HUES48 (cell line): Measurements from ENCODE around the gene EHF.

Experiments used
- H3K27ac ChIP-seq: one replicate; pipeline ENCODE4 v1.7.0; 2013; ENCODE audit warnings: low read depth, low read length, inconsistent platforms
- H3K27me3 ChIP-seq: 2 replicates; pipeline ENCODE4 v1.6.1; 2013; ENCODE audit warnings: mild to moderate bottlenecking, low read length; ENCODE audit not compliant: control insufficient read depth, insufficient read depth
- H3K36me3 ChIP-seq: 2 replicates; pipeline ENCODE4 v1.6.1; 2013; ENCODE audit warnings: low read length; ENCODE audit not compliant: control insufficient read depth, insufficient read depth
- H3K4me1 ChIP-seq: 2 replicates; pipeline ENCODE4 v1.6.1; 2013; ENCODE audit warnings: mild to moderate bottlenecking, low read length; ENCODE audit not compliant: control insufficient read depth, insufficient read depth
- H3K4me3 ChIP-seq: 2 replicates; pipeline ENCODE4 v1.5.1; 2013; ENCODE audit warnings: mild to moderate bottlenecking, low read depth, low read length
- H3K9ac ChIP-seq: 2 replicates; pipeline ENCODE4 v1.6.1; 2013; ENCODE audit warnings: mild to moderate bottlenecking, low read depth, low read length, moderate library complexity
- H3K9me3 ChIP-seq: 2 replicates; pipeline ENCODE4 v1.6.1; 2013; ENCODE audit warnings: low read length; ENCODE audit not compliant: control insufficient read depth, insufficient read depth

EHF gene

DNA sequence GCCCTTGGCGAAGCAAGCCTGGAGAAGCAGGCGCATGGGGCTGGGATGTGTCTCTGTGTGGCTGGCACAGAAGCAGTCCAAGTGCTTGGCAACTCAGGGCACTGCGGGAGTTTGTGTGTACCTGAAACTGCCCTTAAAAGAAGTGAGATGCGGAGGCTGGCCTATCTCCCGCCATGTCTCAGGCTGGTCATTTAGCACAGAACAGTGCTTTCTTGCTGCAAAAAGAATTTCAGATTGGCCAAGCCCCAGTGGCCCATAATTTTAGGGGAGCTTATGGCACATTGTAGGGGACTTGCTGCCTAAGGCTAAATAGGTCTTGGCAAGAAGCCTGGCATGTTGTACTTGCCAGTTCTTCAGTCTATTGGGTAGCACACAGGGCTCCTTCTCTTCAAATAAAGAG, 16.4 kb downstream of the EHF start:
- Histone ChIP-seq H3K9ac (no peak overlapping the region), H3K9me3 (no peaks in the 10 kb centered on the region), H3K27ac (no peak overlapping the region), H3K4me1 (peaks cover 2% of the 10 kb centered on the region), H3K27me3 (no peaks in the 10 kb centered on the region), H3K36me3 (no peaks in the 10 kb centered on the region), H3K4me3 (no peak overlapping the region)

GRCh38 chr11:34638897-34639296, 18.0 kb downstream of the EHF start:
- H3K9ac ChIP-seq: no peak overlapping the region

GRCh38 chr11:34639545-34639944, 18.7 kb downstream of the EHF start:
- Histone ChIP-seq H3K27ac (no peak overlapping the region), H3K27me3 (no peaks in the 10 kb centered on the region), H3K4me1 (no peaks in the 10 kb centered on the region), H3K9ac (no peak overlapping the region), H3K4me3 (no peak overlapping the region), H3K36me3 (no peaks in the 10 kb centered on the region), H3K9me3 (no peaks in the 10 kb centered on the region)

More at GRCh38 chr11:34638897-34639296, 18.0 kb downstream of the EHF start:
- H3K4me1 ChIP-seq: no peaks in the 10 kb centered on the region
- H3K4me3 ChIP-seq: no peak overlapping the region
- H3K9me3 ChIP-seq: no peaks in the 10 kb centered on the region
- H3K27me3 ChIP-seq: no peaks in the 10 kb centered on the region
- H3K27ac ChIP-seq: no peak overlapping the region
- no peaks in the 10 kb centered on the region for H3K36me3 ChIP-seq

GRCh38 chr11:34640050-34640923, 19.4 kb downstream of the EHF start:
- no peaks in the 10 kb centered on the region for H3K27me3 ChIP-seq
- no peaks in the 10 kb centered on the region for H3K9me3 ChIP-seq
- no peak overlapping the region for H3K9ac ChIP-seq
- H3K27ac ChIP-seq: no peak overlapping the region
- no peaks in the 10 kb centered on the region for H3K36me3 ChIP-seq
- no peak overlapping the region for H3K4me3 ChIP-seq
- no peaks in the 10 kb centered on the region for H3K4me1 ChIP-seq

DNA sequence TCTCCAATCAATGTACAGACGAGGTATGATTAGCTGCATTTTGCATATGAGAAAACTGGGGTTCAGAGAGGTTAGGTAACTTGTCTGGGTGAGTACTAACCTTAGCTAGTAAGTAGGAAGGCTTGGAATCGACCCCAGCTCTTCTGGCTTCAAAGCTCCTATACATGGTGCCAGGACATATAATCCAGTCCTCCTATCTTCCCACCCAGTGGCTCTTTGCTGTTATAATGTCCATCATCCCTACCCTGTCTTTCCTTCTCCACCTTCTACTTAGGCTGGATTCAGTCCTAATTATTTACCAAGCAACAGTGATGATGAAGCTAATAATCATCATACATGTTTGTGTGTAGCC, 20.0 kb downstream of the EHF start:
- Histone ChIP-seq H3K9ac (no peak overlapping the region), H3K27me3 (no peaks in the 10 kb centered on the region), H3K36me3 (no peaks in the 10 kb centered on the region), H3K4me3 (no peak overlapping the region), H3K9me3 (no peaks in the 10 kb centered on the region), H3K27ac (no peak overlapping the region), H3K4me1 (no peaks in the 10 kb centered on the region)

GRCh38 chr11:34641456-34641855, 20.6 kb downstream of the EHF start:
- Histone ChIP-seq H3K9ac (no peak overlapping the region), H3K36me3 (no peaks in the 10 kb centered on the region), H3K27ac (no peak overlapping the region), H3K9me3 (no peaks in the 10 kb centered on the region), H3K4me3 (no peak overlapping the region), H3K27me3 (no peaks in the 10 kb centered on the region), H3K4me1 (no peaks in the 10 kb centered on the region)

- Histone ChIP-seq H3K4me1 (no peaks in the 10 kb centered on the region), H3K9me3 (no peaks in the 10 kb centered on the region), H3K27me3 (no peaks in the 10 kb centered on the region), H3K36me3 (no peaks in the 10 kb centered on the region), H3K9ac (no peak overlapping the region), H3K27ac (no peak overlapping the region), H3K4me3 (no peak overlapping the region)
Measured at GRCh38 chr11:34642001-34642554, 21.2 kb downstream of the EHF start.

DNA sequence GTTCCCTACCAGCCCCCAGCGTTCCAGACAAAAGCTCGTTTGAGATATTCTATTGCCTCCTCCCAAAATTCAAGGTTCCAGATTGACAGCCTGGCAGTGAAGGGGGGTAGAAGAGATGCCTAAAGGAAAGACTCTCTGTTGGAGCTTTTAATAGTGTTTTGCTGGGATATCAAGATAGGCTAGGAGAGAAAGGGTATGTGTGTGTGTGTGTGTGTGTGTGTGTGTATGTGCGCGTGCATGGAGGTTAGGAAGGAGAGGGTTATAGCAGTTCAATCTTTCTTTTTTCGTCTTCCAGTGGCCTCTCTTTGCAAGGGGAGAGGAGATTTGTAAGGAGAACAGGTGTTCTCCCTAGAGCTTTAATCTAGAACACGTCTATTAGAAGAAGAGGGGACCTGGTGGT, 22.0 kb downstream of the EHF start:
- H3K27ac ChIP-seq: no peak overlapping the region
- no peaks in the 10 kb centered on the region for H3K4me1 ChIP-seq
- no peak overlapping the region for H3K4me3 ChIP-seq
- no peaks in the 10 kb centered on the region for H3K9me3 ChIP-seq
- no peaks in the 10 kb centered on the region for H3K27me3 ChIP-seq
- H3K36me3 ChIP-seq: no peaks in the 10 kb centered on the region
- no peak overlapping the region for H3K9ac ChIP-seq

DNA sequence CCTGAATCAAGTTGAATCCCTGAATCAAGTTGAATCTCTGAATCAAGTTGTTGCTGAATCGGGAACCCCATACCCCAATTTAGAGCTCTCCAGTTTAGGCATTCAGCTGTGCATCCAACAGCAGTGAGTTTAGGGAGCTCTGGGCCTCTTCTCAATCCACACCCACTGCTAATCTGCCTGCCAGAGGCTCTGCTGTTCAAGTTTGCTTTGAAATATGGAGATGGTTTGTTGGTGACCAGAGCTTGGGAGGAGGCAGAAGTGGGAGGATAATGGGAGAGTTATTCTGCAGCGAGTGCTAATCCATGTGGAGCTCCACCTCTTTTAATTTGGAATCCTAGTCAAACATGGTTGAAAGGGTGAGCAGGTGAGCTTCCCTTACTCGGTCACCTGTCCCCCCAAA, 22.4 kb downstream of the EHF start:
- no peak overlapping the region for H3K9ac ChIP-seq
- no peaks in the 10 kb centered on the region for H3K9me3 ChIP-seq
- no peaks in the 10 kb centered on the region for H3K4me1 ChIP-seq
- no peak overlapping the region for H3K27ac ChIP-seq
- H3K4me3 ChIP-seq: no peak overlapping the region
- H3K27me3 ChIP-seq: no peaks in the 10 kb centered on the region
- no peaks in the 10 kb centered on the region for H3K36me3 ChIP-seq

- Histone ChIP-seq H3K9me3 (no peaks in the 10 kb centered on the region), H3K36me3 (no peaks in the 10 kb centered on the region), H3K4me3 (no peak overlapping the region), H3K27me3 (no peaks in the 10 kb centered on the region), H3K27ac (no peak overlapping the region), H3K4me1 (no peaks in the 10 kb centered on the region), H3K9ac (no peak overlapping the region)
Measured at GRCh38 chr11:34643846-34644245, 23.0 kb downstream of the EHF start.

DNA sequence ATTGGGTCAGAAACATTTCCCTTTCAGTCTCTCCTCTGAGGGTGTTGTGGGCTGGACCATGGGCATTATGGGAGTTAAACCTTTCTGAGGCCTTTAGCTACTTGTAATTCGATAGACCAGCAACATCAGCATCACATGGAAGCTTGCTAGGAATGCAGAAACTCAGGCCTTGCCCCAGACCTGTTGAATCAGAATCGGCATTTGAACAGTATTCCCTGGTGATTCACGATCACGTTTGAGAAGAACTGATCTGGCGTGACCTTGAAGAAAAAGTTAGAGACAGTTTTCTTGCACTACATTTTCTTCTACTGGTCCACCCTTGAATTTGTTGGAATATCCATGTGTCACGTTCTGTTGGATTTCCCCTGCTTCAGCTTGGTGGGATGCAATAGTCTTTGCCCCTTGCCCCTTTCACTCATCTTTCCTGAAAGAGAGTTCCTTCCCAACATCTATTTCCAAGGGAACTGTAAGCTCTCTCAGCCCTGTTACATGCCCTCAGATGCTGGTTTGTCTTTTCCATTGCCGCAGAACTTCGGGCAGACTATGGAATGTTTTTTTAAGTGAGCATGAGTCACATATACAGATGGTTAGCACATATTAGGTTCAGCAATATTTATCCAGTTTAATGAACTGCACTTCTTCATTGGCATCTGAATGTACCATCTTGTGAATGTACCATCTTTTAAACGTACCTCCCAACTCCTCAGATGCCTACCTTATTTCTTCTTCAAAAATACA, 23.9 kb downstream of the EHF start:
- Histone ChIP-seq H3K27ac (no peak overlapping the region), H3K4me1 (no peaks in the 10 kb centered on the region), H3K36me3 (no peaks in the 10 kb centered on the region), H3K9ac (no peak overlapping the region), H3K27me3 (no peaks in the 10 kb centered on the region), H3K9me3 (no peaks in the 10 kb centered on the region), H3K4me3 (no peak overlapping the region)
